H1 (cell line): ENCODE data around the gene TPRN. TPM values are rescaled to one million over a fixed set of nuclear protein-coding genes. Genes with fewer than 3 reads are reported as not detected.

Experiments
- CTCF ChIA-PET: fragments of 300-600 bp; sonication (Branson Sonifier 250); formaldehyde crosslinking; loops from one replicate; lab custom pipeline; 2021; ENCODE audit not compliant: partially characterized antibody; lab: Charles Lee
- POLR2A ChIA-PET: fragments of 300-600 bp; sonication (Branson Sonifier 250); formaldehyde crosslinking; loops from one replicate; lab custom pipeline; 2021; ENCODE audit warnings: inconsistent platforms; ENCODE audit not compliant: partially characterized antibody; lab: Charles Lee
- DNase-seq, 2 experiments: peaks; one replicate each; pipeline versions ENCODE4 v3.0.0 to v3.0.0-alpha.2; 2010 to 2022; ENCODE audit warnings: low spot score in 2 of 2, low read depth in 1 of 2, mixed read lengths in 1 of 2
- FAIRE-seq: peaks from 2 replicates; lab custom pipeline; 2011; peaks lifted over from hg19 to GRCh38; lab: Jason Lieb, UNC
- H2AFZ ChIP-seq: 2 replicates; pipeline ENCODE4 v1.8.1; 2012; ENCODE audit warnings: low read length, inconsistent platforms
- H2AK5ac ChIP-seq: 2 replicates; pipeline ENCODE4 v1.6.1; 2013; ENCODE audit warnings: low read depth, low read length
- H2BK120ac ChIP-seq: replicated peaks from 2 replicates; pipeline ENCODE3; 2013; ENCODE audit warnings: low read depth, low read length, inconsistent platforms
- H2BK12ac ChIP-seq: 2 replicates; pipeline ENCODE4 v1.6.1; 2013; ENCODE audit warnings: low read depth, low read length
- H2BK15ac ChIP-seq: 2 replicates; pipeline ENCODE4 v1.6.1; 2013; ENCODE audit warnings: low read length
- H2BK20ac ChIP-seq: 2 replicates; pipeline ENCODE4 v1.6.1; 2013; ENCODE audit warnings: low read length
- H2BK5ac ChIP-seq: 2 replicates; pipeline ENCODE4 v1.6.1; 2013; ENCODE audit warnings: low read depth, low read length
- H3K14ac ChIP-seq: 2 replicates; pipeline ENCODE4 v1.6.1; 2013; ENCODE audit warnings: inconsistent platforms; ENCODE audit not compliant: insufficient read length
- H3K18ac ChIP-seq: 2 replicates; pipeline ENCODE4 v1.6.1; 2013; ENCODE audit warnings: low read length; ENCODE audit errors: extremely low read depth
- H3K23ac ChIP-seq: 2 replicates; pipeline ENCODE4 v1.6.1; 2013; ENCODE audit warnings: inconsistent platforms; ENCODE audit not compliant: insufficient read length
- H3K23me2 ChIP-seq: 2 replicates; pipeline ENCODE4 v1.6.1; 2013; ENCODE audit warnings: low read depth, low read length
- H3K27ac ChIP-seq: 2 replicates; pipeline ENCODE4 v1.6.1; 2011; ENCODE audit warnings: low read depth, low read length, inconsistent platforms
- H3K27me3 ChIP-seq, 4 experiments: replicated peaks in 1 of 4; 1 replicate in 1 of 4; 2 replicates in 3 of 4; pipeline versions ENCODE4 v1.6.1 to v1.8.1; 2011 to 2013; ENCODE audit warnings: low read length in 3 of 4, mild to moderate bottlenecking in 3 of 4, inconsistent platforms in 2 of 4, mixed read lengths in 2 of 4, moderate library complexity in 1 of 4; ENCODE audit not compliant: control insufficient read depth in 3 of 4, insufficient read depth in 3 of 4; ENCODE audit errors: extremely low read depth in 1 of 4
- H3K36me3 ChIP-seq, 4 experiments: 2 replicates each; pipeline versions ENCODE4 v1.6.1 to v1.8.1; 2011 to 2013; ENCODE audit warnings: mild to moderate bottlenecking in 4 of 4, low read length in 3 of 4, moderate library complexity in 2 of 4, control low read depth in 1 of 4, inconsistent platforms in 1 of 4; ENCODE audit not compliant: insufficient read depth in 4 of 4, control insufficient read depth in 2 of 4
- H3K4ac ChIP-seq: replicated peaks from 2 replicates; pipeline ENCODE3; 2013; ENCODE audit warnings: low read length, low read depth, mixed read lengths, inconsistent platforms; ENCODE audit not compliant: insufficient read length
- H3K4me1 ChIP-seq, 4 experiments: replicated peaks in 1 of 4; 1 replicate in 1 of 4; 2 replicates in 3 of 4; pipeline versions ENCODE4 v1.6.1 to v1.8.1; 2011 to 2013; ENCODE audit warnings: low read length in 3 of 4, inconsistent platforms in 2 of 4, mixed read lengths in 1 of 4; ENCODE audit not compliant: insufficient read depth in 4 of 4, control insufficient read depth in 3 of 4
- H3K4me2 ChIP-seq, 2 experiments: 2 replicates each; pipeline versions ENCODE4 v1.6.1 to v1.8.1; 2011 to 2013; ENCODE audit warnings: low read depth in 2 of 2, low read length in 2 of 2, control low read depth in 1 of 2, inconsistent platforms in 1 of 2, mild to moderate bottlenecking in 1 of 2; ENCODE audit not compliant: insufficient read depth in 1 of 2
- H3K4me3 ChIP-seq, 4 experiments: fragments of 200-600, 300-600 bp in 1 of 4; sonication (generic), shearing (Covaris generic), sonication (Bioruptor Twin) in 1 of 4; 2 replicates each; pipeline versions ENCODE4 v1.5.1 to v1.8.1; 2011 to 2016; ENCODE audit warnings: low read length in 4 of 4, low read depth in 3 of 4, control low read depth in 2 of 4, inconsistent platforms in 2 of 4, mild to moderate bottlenecking in 2 of 4, mixed read lengths in 1 of 4, moderate library complexity in 1 of 4; ENCODE audit not compliant: insufficient read depth in 2 of 4; ENCODE audit errors: extremely low read depth in 1 of 4
- H3K56ac ChIP-seq: replicated peaks from 2 replicates; pipeline ENCODE3; 2013; ENCODE audit warnings: low read depth, mild to moderate bottlenecking, mixed read lengths, low read length, inconsistent platforms; ENCODE audit not compliant: insufficient read length
- H3K79me1 ChIP-seq: 2 replicates; pipeline ENCODE4 v1.6.1; 2013; ENCODE audit warnings: low read depth, low read length, control low read depth
- H3K79me2 ChIP-seq, 2 experiments: 2 replicates each; pipeline versions ENCODE4 v1.6.1 to v1.8.1; 2012 to 2013; ENCODE audit warnings: low read length in 2 of 2, mild to moderate bottlenecking in 2 of 2, inconsistent platforms in 1 of 2; ENCODE audit not compliant: insufficient read depth in 2 of 2, control insufficient read depth in 1 of 2
- H3K9ac ChIP-seq, 4 experiments: replicated peaks in 1 of 4; 1 replicate in 1 of 4; 2 replicates in 3 of 4; pipeline versions ENCODE4 v1.6.1 to v1.8.1; 2011 to 2013; ENCODE audit warnings: low read depth in 3 of 4, low read length in 3 of 4, control low read depth in 2 of 4, mild to moderate bottlenecking in 2 of 4, moderate library complexity in 2 of 4, inconsistent platforms in 1 of 4; ENCODE audit errors: extremely low read depth in 1 of 4
- H3K9me3 ChIP-seq, 2 experiments: 2 replicates each; pipeline versions ENCODE4 v1.6.1 to v1.8.1; 2012 to 2013; ENCODE audit warnings: mild to moderate bottlenecking in 2 of 2, moderate library complexity in 2 of 2, control low read depth in 1 of 2, inconsistent platforms in 1 of 2, low read depth in 1 of 2, low read length in 1 of 2, mixed read lengths in 1 of 2; ENCODE audit not compliant: insufficient read depth in 2 of 2
- H4K20me1 ChIP-seq, 2 experiments: replicated peaks in 1 of 2; 2 replicates each; pipeline versions ENCODE3 to v1.8.1; 2011 to 2013; ENCODE audit warnings: inconsistent platforms in 2 of 2, low read length in 2 of 2, mild to moderate bottlenecking in 1 of 2; ENCODE audit not compliant: insufficient read depth in 2 of 2, control insufficient read depth in 1 of 2
- H4K5ac ChIP-seq: 2 replicates; pipeline ENCODE4 v1.6.1; 2013; ENCODE audit warnings: low read length, low read depth, mixed read lengths, inconsistent platforms; ENCODE audit not compliant: insufficient read length
- H4K8ac ChIP-seq: 2 replicates; pipeline ENCODE4 v1.8.0; 2013; ENCODE audit warnings: mild to moderate bottlenecking, moderate library complexity, low read length, inconsistent platforms; ENCODE audit not compliant: insufficient read depth; ENCODE audit errors: extremely low read depth
- H4K91ac ChIP-seq: replicated peaks from 2 replicates; pipeline ENCODE3; 2013; ENCODE audit warnings: low read length, mixed read lengths, inconsistent platforms; ENCODE audit not compliant: insufficient read length
- CTCF ChIP-seq, 3 experiments: IDR thresholded peaks; 1 replicate in 2 of 3; 2 replicates in 1 of 3; pipeline versions ENCODE4 v1.5.1 to v1.6.1; 2011; ENCODE audit warnings: low read length in 3 of 3, mild to moderate bottlenecking in 3 of 3, inconsistent platforms in 2 of 3, low read depth in 1 of 3, moderate library complexity in 1 of 3; ENCODE audit not compliant: insufficient read depth in 1 of 3; ENCODE audit errors: control extremely low read depth in 1 of 3
- EP300 ChIP-seq, 2 experiments: IDR thresholded peaks; 1 replicate in 1 of 2; 2 replicates in 1 of 2; pipeline ENCODE4 v1.6.1; 2011 to 2012; ENCODE audit warnings: low read depth in 2 of 2, low read length in 2 of 2, mild to moderate bottlenecking in 2 of 2, borderline replicate concordance in 1 of 2, inconsistent platforms in 1 of 2, moderate library complexity in 1 of 2
- KDM5A ChIP-seq: fragments of 200-600 bp; IDR thresholded peaks from 2 replicates; pipeline ENCODE4 v1.7.1; 2012; ENCODE audit warnings: mild to moderate bottlenecking, low read length, inconsistent platforms, mixed read lengths
- POLR2AphosphoS5 ChIP-seq: IDR thresholded peaks from 2 replicates; pipeline ENCODE4 v1.6.1; 2011; ENCODE audit warnings: low read depth, low read length
- POU5F1 ChIP-seq: IDR thresholded peaks from 2 replicates; pipeline ENCODE4 v1.6.1; 2011; ENCODE audit warnings: low read depth, mild to moderate bottlenecking, low read length, moderate library complexity
- RAD21 ChIP-seq, 2 experiments: IDR thresholded peaks in 1 of 2; conservative IDR thresholded peaks in 1 of 2; 2 replicates each; pipeline ENCODE4 v1.6.1; 2011; ENCODE audit warnings: low read depth in 2 of 2, low read length in 2 of 2, improper control_type of control experiment in 1 of 2, inconsistent platforms in 1 of 2, mild to moderate bottlenecking in 1 of 2, moderate library complexity in 1 of 2
- RNF2 ChIP-seq: fragments of 200-900, 300-1000 bp; sonication (generic); IDR thresholded peaks from 2 replicates; pipeline ENCODE4 v1.7.1; 2016; ENCODE audit warnings: borderline replicate concordance, low read depth, mild to moderate bottlenecking, antibody characterized with exemption, low read length; ENCODE audit not compliant: poor library complexity, severe bottlenecking; ENCODE audit errors: missing control alignments
- SP4 ChIP-seq: IDR thresholded peaks from 2 replicates; pipeline ENCODE4 v1.6.1; 2012; ENCODE audit warnings: low read length, inconsistent platforms
- SRF ChIP-seq: IDR thresholded peaks from 2 replicates; pipeline ENCODE4 v1.6.1; 2011; ENCODE audit warnings: mild to moderate bottlenecking, low read depth, low read length, moderate library complexity
- SUZ12 ChIP-seq: fragments of 200-600 bp; sonication (generic); IDR thresholded peaks from 2 replicates; pipeline ENCODE4 v1.6.1; 2012; ENCODE audit warnings: mild to moderate bottlenecking, inconsistent platforms, low read length, moderate library complexity, mixed read lengths
- WGBS, 2 experiments: shearing (Covaris generic) in 1 of 2; methylation state at CpG; one replicate each; pipeline versions ENCODE4 v1.1.6 to v1.1.7; 2013 to 2015; ENCODE audit warnings: low lambda C conversion rate in 2 of 2, mixed read lengths in 2 of 2, inconsistent platforms in 1 of 2, low coverage in 1 of 2, missing lambda C conversion rate in 1 of 2; ENCODE audit not compliant: insufficient replicate concordance in 2 of 2, insufficient coverage in 1 of 2, insufficient read length in 1 of 2; ENCODE audit errors: extremely low coverage in 1 of 2, missing lambda C conversion rate in 1 of 2; 5-methylcytosine and 5-hydroxymethylcytosine counted together
- polyA plus RNA-seq, 7 experiments: library from polyadenylated mRNA; depleted of rRNA in 3 of 7; stranded (reverse) in 5 of 7; unstranded in 2 of 7; fragments of >200 nt in 5 of 7; fragments of 200-250 nt in 2 of 7; gene quantifications; 1 replicate in 5 of 7; 2 replicates in 1 of 7; 4 replicates in 1 of 7; pipeline versions ENCODE4 v1.2.1 to v1.2.3, GENCODE V29; 2011 to 2013; ENCODE audit warnings: missing spikeins in 2 of 7, mixed read lengths in 2 of 7
- total RNA-seq: library from RNA; stranded (reverse); fragmentation: NEBNext Ultra II Directional; extraction: Animal tissue kit (Norgen Biotek cat#: 25700); gene quantifications from 2 replicates; pipeline ENCODE4 v1.2.1, GENCODE V29; 2021

Gene TPRN
- total and polyA plus RNA-seq, 2 of the 8 experiments (the other 6 are each of a cell fraction or from before 2014, with no cell fraction given): 9.7 to 23.2 TPM

GRCh38 chr9:137182836-137183235 is 17.7 kb downstream of the TPRN start:
- peaks cover 2 to 24% of the 10 kb centered on the region in 2 experiments for H4K20me1 ChIP-seq
- no peak overlapping the region for H3K9ac ChIP-seq
- no peak overlapping the region for H3K23ac ChIP-seq
- no peaks in the 10 kb centered on the region for H3K9me3 ChIP-seq
- H4K5ac ChIP-seq: no peak overlapping the region
- H3K18ac ChIP-seq: no peak overlapping the region
- no peak overlapping the region for H3K56ac ChIP-seq
- no peak overlapping the region for H3K14ac ChIP-seq
- no peak overlapping the region for H2AK5ac ChIP-seq
- peaks cover 0 to 40% (median 10%) of the 10 kb centered on the region in 4 experiments; a peak in 7 of 8 replicates for H3K36me3 ChIP-seq
- no peak overlapping the region for H2BK5ac ChIP-seq
- H3K27ac ChIP-seq: no peak overlapping the region
- ChIA-PET POLR2A (no interaction called here), CTCF (interaction anchor here (0.6 to 0.9 kb wide), 2 partner anchors 54 to 116 kb away, joined by 3 to 5 read pairs; no protein-coding TSS in a partner anchor)
- no peak overlapping the region for H2BK12ac ChIP-seq
- H3K4ac ChIP-seq: no peak overlapping the region
- no peak overlapping the region for H2BK15ac ChIP-seq
- H3K4me3 ChIP-seq: no peak overlapping the region
- no peak overlapping the region for H4K91ac ChIP-seq
- FAIRE-seq (no peak), DNase-seq (no peak)
- peaks cover 0 to 9% (median 3%) of the 10 kb centered on the region in 4 experiments; a peak in 3 of 7 replicates for H3K4me1 ChIP-seq
- peaks cover 3% of the 10 kb centered on the region for H3K79me1 ChIP-seq
- no peak overlapping the region for H3K4me2 ChIP-seq
- WGBS, 2 experiments: 81% methylated on average over 17 of the region's 17 CpGs; no CpG with 5 or more reads in 1 of the 2 experiments
- H3K23me2 ChIP-seq: peaks cover 4% of the 10 kb centered on the region; the same call in 1 of the 2 replicates
- H2AFZ ChIP-seq: no peak overlapping the region
- no peak overlapping the region for H4K8ac ChIP-seq
- H2BK120ac ChIP-seq: no peak overlapping the region
- no peak overlapping the region for H2BK20ac ChIP-seq
- peaks cover 0 to 17% of the 10 kb centered on the region in 2 experiments; a peak in 2 of 4 replicates for H3K79me2 ChIP-seq
- no peaks in the 10 kb centered on the region; a peak in 1 of 7 replicates for H3K27me3 ChIP-seq
- TF ChIP-seq SUZ12 (no peak), SP4 (no peak), RAD21 (IDR thresholded peaks at IDR 0.05 in 1 of 2, conservative IDR thresholded peaks at IDR 0.05 in 1 of 2; ENCODE audit: low read depth in 2 of 2, low read length in 2 of 2) (no peak), KDM5A (no peak), POU5F1 (no peak), CTCF (IDR thresholded peaks at IDR 0.05; ENCODE audit: control extremely low read depth in 1 of 3, insufficient read depth in 1 of 3, low read depth in 1 of 3, low read length in 3 of 3) (no peak), EP300 (IDR thresholded peaks at IDR 0.05; ENCODE audit: borderline replicate concordance in 1 of 2, low read depth in 2 of 2, low read length in 2 of 2) (no peak), POLR2AphosphoS5 (no peak), RNF2 (no peak), SRF (no peak)
